ENCODE results near the gene MPZL3. TPM values are rescaled to one million over a fixed set of nuclear protein-coding genes. Genes with fewer than 3 reads are reported as not detected.

Gene MPZL3
- total RNA-seq, 4 donors from 2014 or later = 17.4 to 44.4 (median 32.4) TPM

DNA sequence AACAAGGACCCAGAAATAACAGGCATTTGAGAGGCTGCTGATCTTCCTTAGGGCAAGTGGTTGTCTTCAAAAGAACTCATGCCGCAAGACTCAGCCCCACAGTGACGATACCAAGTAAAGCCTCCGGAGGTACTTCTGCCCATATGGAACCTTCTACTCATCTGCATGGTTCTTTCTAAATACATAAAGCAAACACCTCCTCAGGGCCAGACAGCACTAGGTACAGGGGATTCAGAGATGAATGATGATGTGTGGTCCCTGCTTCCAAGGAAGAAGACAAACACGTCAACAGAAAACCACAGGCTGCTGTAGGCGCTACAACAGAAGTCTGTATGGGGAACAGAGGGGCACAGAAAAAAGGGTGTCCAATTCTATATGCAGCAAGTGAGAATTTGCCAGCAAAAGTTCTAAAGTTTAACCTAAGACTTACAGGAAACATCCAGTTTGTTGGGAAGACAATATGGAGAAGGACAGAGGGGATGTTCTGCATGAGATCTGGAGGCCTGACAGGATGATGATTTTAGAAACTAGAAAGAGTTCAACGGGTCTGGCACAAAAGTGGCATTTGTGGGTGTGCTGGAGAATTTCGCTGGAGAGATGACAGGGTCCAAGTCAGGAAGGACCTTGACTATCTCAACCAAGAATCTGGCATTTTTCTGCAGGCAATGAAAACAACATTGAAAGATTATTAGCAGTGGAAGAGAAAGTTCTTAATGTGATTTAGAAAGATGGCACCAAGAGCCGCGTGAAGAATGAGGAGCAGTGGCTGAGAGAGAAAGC lies 51.1 kb downstream of the MPZL3 start:
- no peak overlapping the region for H3K27ac ChIP-seq
- H3K36me3 ChIP-seq = no peaks in the 10 kb centered on the region
- peaks cover 0 to 14% (median 7%) of the 10 kb centered on the region in 3 donors for H3K4me1 ChIP-seq
- H3K9me3 ChIP-seq = no peaks in the 10 kb centered on the region
- no peak for DNase-seq
- H3K4me3 ChIP-seq = no peak overlapping the region
- TF ChIP-seq, protein P1, sequence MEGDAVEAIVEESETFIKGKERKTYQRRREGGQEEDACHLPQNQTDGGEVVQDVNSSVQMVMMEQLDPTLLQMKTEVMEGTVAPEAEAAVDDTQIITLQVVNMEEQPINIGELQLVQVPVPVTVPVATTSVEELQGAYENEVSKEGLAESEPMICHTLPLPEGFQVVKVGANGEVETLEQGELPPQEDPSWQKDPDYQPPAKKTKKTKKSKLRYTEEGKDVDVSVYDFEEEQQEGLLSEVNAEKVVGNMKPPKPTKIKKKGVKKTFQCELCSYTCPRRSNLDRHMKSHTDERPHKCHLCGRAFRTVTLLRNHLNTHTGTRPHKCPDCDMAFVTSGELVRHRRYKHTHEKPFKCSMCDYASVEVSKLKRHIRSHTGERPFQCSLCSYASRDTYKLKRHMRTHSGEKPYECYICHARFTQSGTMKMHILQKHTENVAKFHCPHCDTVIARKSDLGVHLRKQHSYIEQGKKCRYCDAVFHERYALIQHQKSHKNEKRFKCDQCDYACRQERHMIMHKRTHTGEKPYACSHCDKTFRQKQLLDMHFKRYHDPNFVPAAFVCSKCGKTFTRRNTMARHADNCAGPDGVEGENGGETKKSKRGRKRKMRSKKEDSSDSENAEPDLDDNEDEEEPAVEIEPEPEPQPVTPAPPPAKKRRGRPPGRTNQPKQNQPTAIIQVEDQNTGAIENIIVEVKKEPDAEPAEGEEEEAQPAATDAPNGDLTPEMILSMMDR (IDR thresholded peaks at IDR 0.05) = no peak
- TF ChIP-seq POLR2A (IDR thresholded peaks at IDR 0.05) = no peak
- WGBS, 2 donors = 80 to 89% methylated on average over 9 of the region's 9 CpGs
- intact Hi-C loops (cut with DNase I) = loop anchor here (5.0 kb wide), 1 partner anchor 91 kb away; no protein-coding TSS in a partner anchor
- H3K27me3 ChIP-seq = no peaks in the 10 kb centered on the region

DNA sequence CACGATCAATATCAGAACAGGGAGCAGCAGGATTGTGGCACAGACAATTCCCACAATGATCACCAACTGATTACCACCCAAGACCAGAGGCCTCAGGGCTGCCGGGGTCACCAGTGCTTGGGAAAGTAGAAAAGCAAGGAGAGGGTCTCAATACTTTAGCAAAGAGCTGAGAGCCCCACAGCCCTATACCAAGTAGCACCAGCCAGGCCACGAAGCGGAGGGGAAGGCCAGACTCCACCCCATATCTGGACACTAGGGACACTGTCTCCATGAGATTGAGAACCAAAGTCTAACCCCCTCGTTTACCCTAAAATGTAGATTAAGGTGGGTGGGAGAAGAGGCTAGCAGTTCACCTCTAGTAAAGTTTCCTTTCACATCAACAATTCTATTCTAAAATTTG lies 51.7 kb downstream of the MPZL3 start:
- 80 to 87% methylated on average over 3 to 5 of the region's 5 CpGs for whole genome bisulfite sequencing, 2 donors
- H3K9me3 ChIP-seq = no peaks in the 10 kb centered on the region
- intact Hi-C loops (cut with DNase I) = loop anchor here (5.0 kb wide), 1 partner anchor 92 kb away; no protein-coding TSS in a partner anchor
- no peaks in the 10 kb centered on the region for H3K27me3 ChIP-seq
- H3K27ac ChIP-seq = no peak overlapping the region
- peaks cover 0 to 18% (median 9%) of the 10 kb centered on the region in 3 donors for H3K4me1 ChIP-seq
- DNase-seq = no peak
- H3K4me3 ChIP-seq = no peak overlapping the region
- no peak for TF ChIP-seq POLR2A (IDR thresholded peaks at IDR 0.05)
- TF ChIP-seq, protein P1 (IDR thresholded peaks at IDR 0.05) = no peak
- H3K36me3 ChIP-seq = no peaks in the 10 kb centered on the region

DNA sequence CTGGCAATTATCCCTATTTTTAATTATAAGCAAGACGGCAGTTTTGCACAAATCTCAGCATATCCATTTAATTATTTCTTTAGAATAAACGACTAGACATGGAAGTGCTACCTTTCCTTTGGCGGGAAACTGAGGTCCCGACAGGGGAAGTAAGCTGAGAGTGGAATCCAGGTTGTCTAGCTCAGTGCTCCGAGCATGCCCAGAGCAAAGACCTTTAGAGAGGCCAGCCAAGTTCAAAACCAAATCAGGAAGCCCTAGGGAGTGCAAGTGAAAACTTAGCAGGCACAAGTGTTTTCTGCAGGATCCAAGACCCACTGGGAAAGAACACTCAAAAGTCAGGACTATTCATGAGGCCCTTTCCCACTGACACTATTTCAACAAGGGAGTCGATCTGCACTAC lies 53.0 kb downstream of the MPZL3 start:
- Histone ChIP-seq H3K36me3 (no peaks in the 10 kb centered on the region), H3K27ac (no peak overlapping the region), H3K4me1 (peaks cover 0 to 31% (median 15%) of the 10 kb centered on the region in 3 donors), H3K4me3 (no peak overlapping the region), H3K27me3 (no peaks in the 10 kb centered on the region), H3K9me3 (no peaks in the 10 kb centered on the region)
- WGBS, 2 donors = 81 to 86% methylated on average over 6 of the region's 6 CpGs
- TF ChIP-seq, protein P1 (IDR thresholded peaks at IDR 0.05) = no peak
- TF ChIP-seq POLR2A (IDR thresholded peaks at IDR 0.05) = no peak
- intact Hi-C loops (cut with DNase I) = loop anchor here (10.0 kb wide), 1 partner anchor 146 kb away; the partner anchor contains the start of genes CD3D and CD3G
- DNase-seq = no peak

DNA sequence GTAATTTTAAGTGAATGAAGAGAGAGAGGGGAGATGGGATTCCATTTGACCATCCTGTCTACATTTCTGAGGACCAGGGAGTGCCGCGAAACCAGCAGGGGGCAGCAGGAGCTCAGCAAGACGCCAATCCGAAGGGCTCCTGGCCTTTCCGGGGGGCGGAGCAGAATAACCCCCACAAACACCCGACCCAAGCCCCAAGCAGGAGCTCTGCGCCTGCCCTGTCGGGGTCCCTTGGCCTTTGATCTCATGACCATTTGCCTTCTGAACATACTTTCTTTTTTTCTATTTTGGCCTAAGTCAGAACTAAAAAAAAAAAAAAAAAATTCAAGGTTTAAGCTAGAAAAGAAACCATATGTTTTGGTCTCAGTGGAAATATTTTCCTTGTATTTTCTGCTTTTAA lies 53.8 kb downstream of the MPZL3 start:
- 0 to 1% methylated on average over 8 to 9 of the region's 9 CpGs for WGBS, 2 donors
- Histone ChIP-seq H3K27ac (peak overlapping the region in 2 of 4 donors; percentile 35 to 46), H3K9me3 (no peaks in the 10 kb centered on the region), H3K27me3 (no peaks in the 10 kb centered on the region), H3K4me1 (peaks cover 0 to 35% (median 15%) of the 10 kb centered on the region in 3 donors), H3K4me3 (peak overlapping the region in 2 of 4 donors; percentile 19 to 50), H3K36me3 (no peaks in the 10 kb centered on the region)
- TF ChIP-seq, protein P1 (IDR thresholded peaks at IDR 0.05) = peak; percentile 83 to 89 (median 88)
- no peak for TF ChIP-seq POLR2A (IDR thresholded peaks at IDR 0.05)
- DNase-seq = no peak
- intact Hi-C loops (cut with DNase I) = loop anchor here (10.0 kb wide), 1 partner anchor 146 kb away; the partner anchor contains the start of genes CD3D and CD3G

Measured in esophagus squamous epithelium (tissue), 5 donors.